IPS-18a (cell line): ENCODE measurements around the gene PHACTR1.

ENCODE experiments used
- H3K27ac ChIP-seq: one replicate; pipeline ENCODE4 v1.5.1; 2013; ENCODE audit warnings: low read length
- H3K27me3 ChIP-seq: one replicate; pipeline ENCODE4 v1.6.1; 2013; ENCODE audit warnings: mild to moderate bottlenecking, low read length; ENCODE audit not compliant: control insufficient read depth, insufficient read depth
- H3K36me3 ChIP-seq: one replicate; pipeline ENCODE4 v1.6.1; 2013; ENCODE audit warnings: low read depth, low read length; ENCODE audit not compliant: control insufficient read depth
- H3K4me1 ChIP-seq: one replicate; pipeline ENCODE4 v1.6.1; 2013; ENCODE audit warnings: low read depth, low read length; ENCODE audit not compliant: control insufficient read depth
- H3K4me3 ChIP-seq: one replicate; pipeline ENCODE4 v1.5.1; 2013; ENCODE audit warnings: low read length
- H3K9ac ChIP-seq: one replicate; pipeline ENCODE4 v1.6.1; 2013; ENCODE audit warnings: mild to moderate bottlenecking, low read length, moderate library complexity
- H3K9me3 ChIP-seq: one replicate; pipeline ENCODE4 v1.6.1; 2013; ENCODE audit warnings: low read depth, low read length; ENCODE audit not compliant: control insufficient read depth

The PHACTR1 gene

DNA sequence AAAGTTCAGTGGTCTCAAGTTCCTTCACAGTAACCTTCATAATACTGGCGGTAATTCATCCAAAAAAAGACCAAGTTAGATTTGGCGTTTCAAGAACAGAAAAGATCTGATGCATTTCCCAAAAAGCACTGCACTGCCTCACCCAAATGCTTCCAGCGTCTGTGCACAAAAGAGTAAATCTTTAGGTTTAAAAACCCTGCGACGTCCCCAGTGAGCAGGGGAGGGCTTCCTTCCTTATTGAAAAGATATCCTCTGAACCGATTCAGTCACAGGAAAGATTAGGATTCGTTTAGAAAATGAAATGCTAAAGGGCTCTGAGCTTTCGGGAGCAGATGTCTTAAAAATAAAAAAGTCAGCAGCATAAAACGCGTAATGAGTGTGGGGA is 611.1 kb downstream of the PHACTR1 start:
- Histone ChIP-seq H3K36me3 (peaks cover 18% of the 10 kb centered on the region), H3K27me3 (no peaks in the 10 kb centered on the region), H3K9ac (peak overlapping the region; percentile 94), H3K4me3 (peak overlapping the region; percentile 81), H3K4me1 (peaks cover 10% of the 10 kb centered on the region), H3K27ac (peak overlapping the region; percentile 58), H3K9me3 (no peaks in the 10 kb centered on the region)

DNA sequence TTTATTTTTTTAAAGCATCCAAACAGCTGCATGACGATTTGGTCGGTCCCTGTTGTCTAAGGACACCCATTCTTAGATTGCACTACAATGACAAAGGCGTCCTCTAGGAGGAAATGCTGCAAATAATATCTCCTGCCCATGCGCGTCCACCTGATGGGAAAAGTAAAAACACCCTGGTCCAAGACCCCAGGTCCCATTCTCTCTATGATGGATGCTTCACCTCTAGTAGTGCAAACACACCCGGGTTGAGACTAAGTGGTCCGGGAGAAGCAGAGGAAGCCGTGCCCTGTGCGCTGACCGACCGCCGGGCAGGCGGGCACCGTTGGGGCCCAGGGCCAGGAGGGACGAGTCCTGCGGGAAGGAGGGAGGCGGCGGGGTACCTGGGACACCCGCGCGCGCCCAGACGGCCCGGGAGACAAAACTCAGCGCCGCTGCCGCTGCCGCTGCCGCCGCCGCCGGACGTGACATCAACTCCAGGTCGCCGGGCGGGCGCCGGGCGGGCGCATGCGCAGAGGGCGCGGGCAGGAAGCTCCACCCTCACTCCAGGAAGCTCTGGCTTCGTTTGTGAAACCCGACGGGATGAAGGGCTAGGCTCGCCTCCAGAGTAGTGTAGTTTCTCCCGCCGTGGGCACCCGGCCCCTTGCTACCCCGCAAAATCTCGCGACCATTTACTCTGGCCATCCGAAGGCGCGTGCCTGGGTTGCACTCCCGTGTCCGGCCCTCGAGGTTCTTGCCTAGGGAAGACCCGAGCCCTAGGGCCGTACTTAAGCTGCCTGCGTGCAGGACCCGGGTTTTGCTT is 611.7 kb downstream of the PHACTR1 start, which contains the start of gene TBC1D7:
TSS of gene TBC1D7 (minus strand) at position 462 of the 799 bp plus-strand sequence. CDS start 1,639 bp downstream, outside the sequence.
- H3K27me3 ChIP-seq: no peaks in the 10 kb centered on the region
- H3K9me3 ChIP-seq: no peaks in the 10 kb centered on the region
- peak within 1 kb of the TSS; percentile 94 for H3K9ac ChIP-seq
- peak within 1 kb of the TSS; percentile 91 for H3K27ac ChIP-seq
- peaks cover 10% of the 10 kb centered on the region for H3K4me1 ChIP-seq
- H3K36me3 ChIP-seq: peaks cover 16% of the 10 kb centered on the region
- H3K4me3 ChIP-seq: peak within 1 kb of the TSS; percentile 81

DNA sequence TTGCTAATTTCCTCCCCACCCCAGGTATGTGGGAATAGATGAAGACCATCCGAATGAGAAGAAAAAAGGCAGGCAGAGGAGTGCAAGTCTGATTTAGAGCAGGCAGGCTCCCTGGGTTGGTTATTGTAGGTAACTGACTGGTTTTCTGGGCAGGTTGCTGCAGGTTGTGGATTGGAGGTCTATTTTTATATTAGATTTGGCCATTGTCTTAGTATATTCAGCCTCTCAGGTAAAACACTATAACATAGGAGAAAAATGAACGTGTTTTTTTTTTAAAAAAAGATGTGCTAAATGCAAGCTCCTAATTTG is 612.3 kb downstream of the PHACTR1 start:
- H3K27ac ChIP-seq: peak overlapping the region; percentile 91
- H3K9ac ChIP-seq: peak overlapping the region; percentile 78
- peak overlapping the region; percentile 81 for H3K4me3 ChIP-seq
- H3K36me3 ChIP-seq: peaks cover 10% of the 10 kb centered on the region
- H3K4me1 ChIP-seq: peaks cover 10% of the 10 kb centered on the region
- H3K9me3 ChIP-seq: no peaks in the 10 kb centered on the region
- H3K27me3 ChIP-seq: no peaks in the 10 kb centered on the region

DNA sequence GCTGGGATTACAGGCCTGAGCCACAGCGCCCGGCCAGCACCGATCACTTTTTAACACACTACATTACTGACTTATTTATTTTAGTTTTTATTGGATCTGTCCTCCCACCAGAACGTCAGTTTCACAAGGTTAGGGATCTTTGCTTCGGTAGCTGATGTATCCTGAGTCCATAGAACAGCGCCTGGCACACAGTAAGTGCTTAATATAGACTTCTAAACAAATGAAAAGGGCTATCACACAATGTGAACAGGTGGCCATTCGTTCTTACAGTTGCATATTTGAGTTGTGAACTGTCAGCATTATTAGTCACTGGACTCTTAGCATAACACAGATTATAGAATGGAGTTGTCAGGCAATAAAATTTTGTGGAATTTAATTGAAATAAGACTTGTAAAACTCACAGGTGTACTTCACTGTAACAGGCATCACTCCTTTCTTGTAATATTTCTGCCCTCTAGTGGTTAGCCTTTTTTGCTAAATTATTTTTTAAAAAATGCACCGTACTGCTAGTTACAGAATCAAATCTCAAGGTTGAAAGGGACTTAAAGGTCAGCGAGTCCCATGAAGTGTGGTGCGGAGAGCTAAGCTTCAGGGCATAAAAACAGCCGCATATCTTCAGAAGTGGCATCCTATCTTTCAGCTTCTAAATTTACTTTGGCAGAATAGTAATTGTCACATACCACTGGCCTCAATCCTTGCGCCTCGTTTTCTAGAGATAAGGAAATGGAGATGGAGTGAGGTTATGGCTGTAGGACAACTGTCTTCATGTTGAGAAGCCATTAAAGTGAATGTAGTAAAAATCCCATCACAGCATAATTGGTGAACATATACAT is 615.2 kb downstream of the PHACTR1 start:
- no peak overlapping the region for H3K4me3 ChIP-seq
- no peaks in the 10 kb centered on the region for H3K36me3 ChIP-seq
- no peaks in the 10 kb centered on the region for H3K27me3 ChIP-seq
- peaks cover 8% of the 10 kb centered on the region for H3K4me1 ChIP-seq
- no peaks in the 10 kb centered on the region for H3K9me3 ChIP-seq
- H3K9ac ChIP-seq: no peak overlapping the region
- H3K27ac ChIP-seq: no peak overlapping the region

DNA sequence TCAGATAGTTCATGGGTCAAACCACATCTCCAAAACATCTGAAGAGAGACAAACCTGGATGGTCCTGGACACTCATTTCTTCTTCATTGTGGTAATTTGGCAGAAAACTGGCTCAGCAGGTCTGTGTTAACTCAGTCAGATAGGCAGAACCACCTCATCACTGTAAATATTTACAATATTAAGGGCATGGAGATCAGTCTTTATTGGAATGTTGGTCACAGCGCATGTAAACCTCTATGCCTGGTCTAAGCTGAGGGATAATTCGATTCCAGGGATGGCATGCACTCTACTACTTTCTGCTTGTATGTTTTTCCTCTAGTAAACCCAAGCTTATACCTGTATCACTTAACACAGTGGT is 615.8 kb downstream of the PHACTR1 start:
- H3K27ac ChIP-seq: no peak overlapping the region
- H3K27me3 ChIP-seq: no peaks in the 10 kb centered on the region
- H3K9me3 ChIP-seq: no peaks in the 10 kb centered on the region
- H3K9ac ChIP-seq: no peak overlapping the region
- no peaks in the 10 kb centered on the region for H3K36me3 ChIP-seq
- no peak overlapping the region for H3K4me3 ChIP-seq
- peaks cover 3% of the 10 kb centered on the region for H3K4me1 ChIP-seq

DNA sequence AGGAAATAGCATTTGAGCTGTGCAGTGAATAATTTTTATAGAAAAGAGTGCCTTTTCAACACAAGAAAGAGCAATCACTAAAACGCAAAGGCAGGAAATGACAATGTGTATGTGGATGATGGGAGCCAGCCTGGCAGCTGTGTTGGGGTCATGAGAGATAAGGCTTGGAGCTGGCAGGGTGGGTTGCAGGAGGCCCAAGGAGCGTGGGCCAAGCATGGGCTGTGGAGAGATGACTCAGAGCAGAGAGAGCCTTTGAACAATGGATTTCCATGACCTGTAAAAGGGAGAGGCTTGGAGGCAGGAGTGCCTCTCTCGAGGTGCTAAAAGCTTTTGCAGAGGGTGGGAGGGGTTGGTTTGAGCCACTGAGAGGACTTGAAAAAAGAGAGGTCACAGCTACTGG is 618.4 kb downstream of the PHACTR1 start:
- H3K27ac ChIP-seq: no peak overlapping the region
- H3K9ac ChIP-seq: no peak overlapping the region
- H3K9me3 ChIP-seq: no peaks in the 10 kb centered on the region
- H3K4me1 ChIP-seq: peaks cover 7% of the 10 kb centered on the region
- no peaks in the 10 kb centered on the region for H3K27me3 ChIP-seq
- no peak overlapping the region for H3K4me3 ChIP-seq
- H3K36me3 ChIP-seq: no peaks in the 10 kb centered on the region

DNA sequence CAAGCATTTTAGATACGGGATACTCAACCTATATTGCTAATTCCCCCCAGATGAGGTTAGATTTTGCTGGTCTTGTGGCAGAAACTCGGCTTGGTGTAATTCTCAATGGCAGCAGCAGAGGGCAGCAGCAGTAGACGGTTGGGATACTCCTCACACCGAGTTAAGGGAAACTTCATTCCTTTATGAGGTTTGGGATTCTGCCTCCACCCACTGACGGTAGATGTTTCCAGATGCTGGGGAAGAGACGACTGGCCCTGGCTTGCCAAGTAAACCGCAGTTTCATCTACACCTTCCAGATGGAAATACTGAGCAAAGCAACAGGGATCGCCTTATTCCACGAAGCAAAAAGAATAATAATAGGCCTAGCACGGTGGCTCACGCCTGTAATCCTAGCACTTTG is 620.0 kb downstream of the PHACTR1 start:
- no peaks in the 10 kb centered on the region for H3K9me3 ChIP-seq
- H3K36me3 ChIP-seq: no peaks in the 10 kb centered on the region
- H3K9ac ChIP-seq: no peak overlapping the region
- no peak overlapping the region for H3K4me3 ChIP-seq
- H3K4me1 ChIP-seq: peaks cover 7% of the 10 kb centered on the region
- H3K27ac ChIP-seq: no peak overlapping the region
- no peaks in the 10 kb centered on the region for H3K27me3 ChIP-seq

DNA sequence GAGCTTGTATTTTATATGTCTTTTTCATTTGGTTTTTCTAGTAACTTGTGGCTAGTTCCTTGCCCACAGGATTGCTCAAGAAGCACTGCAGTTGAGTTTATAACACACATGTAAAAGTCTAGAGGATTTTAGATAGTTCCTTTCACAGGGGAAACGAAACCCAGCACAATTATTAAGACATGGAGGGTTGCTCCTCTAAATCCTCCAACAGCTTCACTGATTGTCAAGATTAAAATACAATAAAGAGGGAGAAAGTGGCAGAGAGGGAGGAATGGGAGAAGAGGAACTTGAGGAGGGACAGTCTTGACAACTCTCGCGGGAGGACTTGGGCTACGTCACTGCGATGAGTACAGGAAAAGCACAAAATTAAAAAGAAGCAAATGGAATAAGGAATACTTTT is 621.5 kb downstream of the PHACTR1 start:
- Histone ChIP-seq H3K9me3 (no peaks in the 10 kb centered on the region), H3K9ac (no peak overlapping the region), H3K27me3 (no peaks in the 10 kb centered on the region), H3K27ac (no peak overlapping the region), H3K4me1 (peaks cover 7% of the 10 kb centered on the region), H3K4me3 (no peak overlapping the region), H3K36me3 (no peaks in the 10 kb centered on the region)
